IMR-90 (cell line): ENCODE data around the gene CCDC102A. TPM values are rescaled to one million over a fixed set of nuclear protein-coding genes. Genes with fewer than 3 reads are reported as not detected.

Source experiments
- ATAC-seq: fragments of 200-7000 bp; cut with Tn5 transposase; 2 replicates; pipeline ENCODE4 v1.9.1; 2020; ENCODE audit warnings: low read depth, mild to moderate bottlenecking, moderate library complexity
- BruUV-seq: library from RNA; stranded (reverse); fragments of 400-500 nt; replicated peaks from 2 replicates; lab custom pipeline; 2021; lab: Mats Ljungman, UMichigan
- CTCF ChIA-PET: fragments of 300-600 bp; formaldehyde crosslinking; extraction: SDS; loops from one replicate; lab custom pipeline; 2021; ENCODE audit warnings: antibody characterized with exemption; lab: Yijun Ruan, JAX
- POLR2A ChIA-PET: fragments of 300-600 bp; sonication (Branson Sonifier 250); formaldehyde crosslinking; loops from one replicate; lab custom pipeline; 2022; ENCODE audit warnings: antibody characterized with exemption; ENCODE audit not compliant: unreplicated experiment; lab: Charles Lee
- DNase-seq: peaks from one replicate; pipeline ENCODE4 v3.0.0; 2013
- H2AFZ ChIP-seq: replicated peaks from 2 replicates; pipeline ENCODE3; 2013; ENCODE audit warnings: low read length, mild to moderate bottlenecking; ENCODE audit not compliant: poor library complexity
- H2AK5ac ChIP-seq: 2 replicates; pipeline ENCODE4 v1.6.1; 2013; ENCODE audit warnings: low read depth, low read length, inconsistent platforms
- H2AK9ac ChIP-seq: replicated peaks from 2 replicates; pipeline ENCODE3; 2013; ENCODE audit warnings: mild to moderate bottlenecking, low read depth, low read length, moderate library complexity; ENCODE audit not compliant: poor library complexity
- H2BK120ac ChIP-seq: 2 replicates; pipeline ENCODE4 v1.6.1; 2013; ENCODE audit warnings: low read depth, low read length, inconsistent platforms
- H2BK15ac ChIP-seq: 3 replicates; pipeline ENCODE4 v1.6.1; 2013; ENCODE audit warnings: low read depth, low read length, inconsistent platforms
- H2BK20ac ChIP-seq: 2 replicates; pipeline ENCODE4 v1.6.1; 2013; ENCODE audit warnings: low read depth, mild to moderate bottlenecking, inconsistent platforms, low read length, moderate library complexity
- H2BK5ac ChIP-seq: 2 replicates; pipeline ENCODE4 v1.6.1; 2013; ENCODE audit warnings: mild to moderate bottlenecking, low read depth, low read length, inconsistent platforms; ENCODE audit not compliant: poor library complexity, severe bottlenecking
- H3K14ac ChIP-seq: replicated peaks from 2 replicates; pipeline ENCODE4 v1.6.1; 2013; ENCODE audit warnings: low read depth, low read length, inconsistent platforms
- H3K18ac ChIP-seq: 2 replicates; pipeline ENCODE4 v1.6.1; 2013; ENCODE audit warnings: low read depth, low read length, control low read depth
- H3K23ac ChIP-seq: 2 replicates; pipeline ENCODE4 v1.6.1; 2013; ENCODE audit warnings: low read depth, low read length, inconsistent platforms
- H3K27ac ChIP-seq: 2 replicates; pipeline ENCODE4 v1.5.1; 2013; ENCODE audit warnings: mild to moderate bottlenecking, control low read depth, low read length; ENCODE audit not compliant: insufficient read depth
- H3K27me3 ChIP-seq: 2 replicates; pipeline ENCODE4 v1.6.1; 2013; ENCODE audit warnings: low read length; ENCODE audit not compliant: control insufficient read depth, insufficient read depth
- H3K36me3 ChIP-seq: 2 replicates; pipeline ENCODE4 v1.6.1; 2013; ENCODE audit warnings: low read length, mixed read lengths; ENCODE audit not compliant: control insufficient read depth, insufficient read depth
- H3K4ac ChIP-seq: 2 replicates; pipeline ENCODE4 v1.6.1; 2013; ENCODE audit warnings: low read depth, low read length, inconsistent platforms
- H3K4me1 ChIP-seq: 2 replicates; pipeline ENCODE4 v1.6.1; 2013; ENCODE audit warnings: low read length, mixed read lengths; ENCODE audit not compliant: control insufficient read depth, insufficient read depth
- H3K4me2 ChIP-seq: 2 replicates; pipeline ENCODE4 v1.6.1; 2013; ENCODE audit warnings: low read depth, mild to moderate bottlenecking, control low read depth, low read length, moderate library complexity
- H3K4me3 ChIP-seq: 2 replicates; pipeline ENCODE4 v1.5.1; 2013; ENCODE audit warnings: low read depth, mild to moderate bottlenecking, control low read depth, low read length, moderate library complexity; ENCODE audit not compliant: insufficient read depth
- H3K56ac ChIP-seq: 2 replicates; pipeline ENCODE4 v1.6.1; 2013; ENCODE audit warnings: low read length, inconsistent platforms; ENCODE audit not compliant: insufficient read depth; ENCODE audit errors: extremely low read depth
- H3K79me1 ChIP-seq, 2 experiments: 2 replicates each; pipeline ENCODE4 v1.6.1; 2013; ENCODE audit warnings: low read length in 2 of 2, inconsistent platforms in 1 of 2, low read depth in 1 of 2
- H3K9ac ChIP-seq: 2 replicates; pipeline ENCODE4 v1.6.1; 2013; ENCODE audit warnings: low read depth, low read length, control low read depth
- H3K9me1 ChIP-seq: 2 replicates; pipeline ENCODE4 v1.6.1; 2013; ENCODE audit warnings: low read length, inconsistent platforms; ENCODE audit not compliant: insufficient read depth
- H3K9me3 ChIP-seq: 2 replicates; pipeline ENCODE4 v1.6.1; 2013; ENCODE audit warnings: low read length; ENCODE audit not compliant: control insufficient read depth, insufficient read depth
- H4K20me1 ChIP-seq: 2 replicates; pipeline ENCODE4 v1.6.1; 2013; ENCODE audit warnings: low read length, inconsistent platforms; ENCODE audit not compliant: insufficient read depth
- H4K5ac ChIP-seq: 2 replicates; pipeline ENCODE4 v1.6.1; 2013; ENCODE audit warnings: mild to moderate bottlenecking, low read depth, low read length, control low read depth
- H4K8ac ChIP-seq, 2 experiments: 2 replicates each; pipeline ENCODE4 v1.6.1; 2013; ENCODE audit warnings: low read depth in 2 of 2, low read length in 2 of 2, control low read depth in 1 of 2, inconsistent platforms in 1 of 2
- H4K91ac ChIP-seq: 2 replicates; pipeline ENCODE4 v1.6.1; 2013; ENCODE audit warnings: low read depth, low read length, inconsistent platforms; ENCODE audit not compliant: insufficient read depth
- BHLHE40 ChIP-seq: fragments of 150-350 bp; IDR thresholded peaks from 2 replicates; pipeline ENCODE4 v1.6.1; 2016; ENCODE audit warnings: mild to moderate bottlenecking, low read depth, low read length
- CEBPB ChIP-seq: IDR thresholded peaks from 2 replicates; pipeline ENCODE4 v1.6.1; 2012; ENCODE audit warnings: low read depth, low read length, improper control_type of control experiment
- CTCF ChIP-seq: conservative IDR thresholded peaks from 2 replicates; pipeline ENCODE4 v1.5.1; 2012; ENCODE audit warnings: mild to moderate bottlenecking, low read depth, low read length, improper control_type of control experiment
- ELK1 ChIP-seq: fragments of 150-350 bp; IDR thresholded peaks from 2 replicates; pipeline ENCODE4 v1.6.1; 2016; ENCODE audit warnings: low read depth, mild to moderate bottlenecking, low read length, moderate library complexity, borderline replicate concordance
- FOS ChIP-seq: fragments of 150-350 bp; IDR thresholded peaks from 2 replicates; pipeline ENCODE4 v1.6.1; 2016; ENCODE audit warnings: low read depth, low read length
- MAFK ChIP-seq: IDR thresholded peaks from 2 replicates; pipeline ENCODE4 v1.6.1; 2012; ENCODE audit warnings: low read depth, low read length, improper control_type of control experiment
- MAZ ChIP-seq: IDR thresholded peaks from 2 replicates; pipeline ENCODE4 v1.6.1; 2012; ENCODE audit warnings: low read depth, mild to moderate bottlenecking, low read length, improper control_type of control experiment, moderate library complexity, borderline replicate concordance
- MXI1 ChIP-seq: IDR thresholded peaks from 2 replicates; pipeline ENCODE4 v1.6.1; 2012; ENCODE audit warnings: low read depth, mild to moderate bottlenecking, low read length, moderate library complexity, borderline replicate concordance
- NFE2L2 ChIP-seq: fragments of 150-350 bp; IDR thresholded peaks from 2 replicates; pipeline ENCODE4 v1.6.1; 2016; ENCODE audit warnings: low read depth, mild to moderate bottlenecking, low read length
- POLR2A ChIP-seq: IDR thresholded peaks from 2 replicates; pipeline ENCODE4 v1.6.1; 2012; ENCODE audit warnings: mild to moderate bottlenecking, low read depth, low read length
- RAD21 ChIP-seq: IDR thresholded peaks from 2 replicates; pipeline ENCODE4 v1.6.1; 2012; ENCODE audit warnings: low read length, improper control_type of control experiment
- RCOR1 ChIP-seq: IDR thresholded peaks from 2 replicates; pipeline ENCODE4 v1.6.1; 2012; ENCODE audit warnings: mild to moderate bottlenecking, low read length, improper control_type of control experiment; ENCODE audit not compliant: insufficient replicate concordance
- RFX5 ChIP-seq: IDR thresholded peaks from 2 replicates; pipeline ENCODE4 v1.8.0; 2012; ENCODE audit warnings: low read depth, mild to moderate bottlenecking, low read length, moderate library complexity
- SMC3 ChIP-seq: fragments of 150-350 bp; IDR thresholded peaks from 2 replicates; pipeline ENCODE4 v1.6.1; 2016; ENCODE audit warnings: low read depth, mild to moderate bottlenecking, antibody characterized with exemption, low read length, moderate library complexity
- USF2 ChIP-seq: fragments of 150-350 bp; IDR thresholded peaks from 2 replicates; pipeline ENCODE4 v1.6.1; 2017; ENCODE audit warnings: mild to moderate bottlenecking, antibody characterized with exemption, low read length, low read depth
- WGBS, 2 experiments: methylation state at CpG; one replicate each; pipeline versions ENCODE4 v1.1.5 to v1.1.7; 2013; ENCODE audit warnings: missing lambda C conversion rate in 2 of 2; ENCODE audit not compliant: insufficient read length in 1 of 2; ENCODE audit errors: extremely low coverage in 2 of 2; 5-methylcytosine and 5-hydroxymethylcytosine counted together
- dilution Hi-C: fragments of 300-500 bp; cut with HindIII; formaldehyde crosslinking; loops from one replicate; pipeline ENCODE4 v1.14.3; 2018; ENCODE audit warnings: low sequenced_read_pairs; ENCODE audit not compliant: unreplicated experiment
- in situ Hi-C: fragments of 300-500 bp; cut with MboI; formaldehyde crosslinking; loops from 3 replicates; pipeline ENCODE4 v1.14.3; 2019; ENCODE audit warnings: low sequenced_read_pairs, inconsistent platforms, mixed read lengths
- intact Hi-C: fragments of 100-400 bp; cut with micrococcal nuclease; formaldehyde crosslinking; loops from 2 replicates; pipeline ENCODE4 v1.10.0; 2022
- polyA plus RNA-seq, 3 experiments: library from polyadenylated mRNA; depleted of rRNA; stranded (reverse); fragments of >200 nt; gene quantifications; 2 replicates each; pipeline ENCODE4 v1.2.3, GENCODE V29; 2012; ENCODE audit warnings: low replicate concordance in 1 of 3
- total RNA-seq: library from RNA; depleted of rRNA; stranded (reverse); fragments of >200 nt; gene quantifications from 2 replicates; pipeline ENCODE4 v1.2.3, GENCODE V29; 2012

Gene CCDC102A
- total and polyA plus RNA-seq, 2 of the 4 experiments (the other 2 are of a cell fraction), result 5.4 to 8.5 TPM

- Histone ChIP-seq H3K18ac (no peak overlapping the region), H2BK20ac (no peak overlapping the region), H4K91ac (no peak overlapping the region), H2AK9ac (no peak overlapping the region), H3K4ac (no peak overlapping the region), H4K20me1 (no peaks in the 10 kb centered on the region), H3K9ac (no peak overlapping the region), H3K56ac (no peak overlapping the region), H2BK120ac (no peak overlapping the region), H4K8ac (no peak overlapping the region), H3K14ac (no peak overlapping the region), H3K9me3 (no peaks in the 10 kb centered on the region), H3K4me2 (no peak overlapping the region), H3K27me3 (peaks cover 6% of the 10 kb centered on the region; the same call in 1 of the 2 replicates), H3K27ac (no peak overlapping the region), H2AFZ (peak overlapping the region; percentile 28), H3K9me1 (peaks cover 6% of the 10 kb centered on the region; the same call in 1 of the 2 replicates), H4K5ac (no peak overlapping the region), H3K79me1 (no peaks in the 10 kb centered on the region), H3K23ac (no peak overlapping the region), H3K4me1 (no peaks in the 10 kb centered on the region), H2BK5ac (no peak overlapping the region), H3K36me3 (peaks cover 20% of the 10 kb centered on the region), H2BK15ac (no peak overlapping the region), H3K4me3 (no peak overlapping the region), H2AK5ac (no peak overlapping the region)
- POLR2A ChIA-PET, result no interaction called here
- ATAC-seq (no peak), DNase-seq (no peak)
- WGBS, 2 experiments, result 71% methylated on average over 8 of the region's 14 CpGs; no CpG with 5 or more reads in 1 of the 2 experiments
- dilution Hi-C loops, result no loop called here
- intact Hi-C loops, result no loop called here
- BruUV-seq, result no TSS peak
- CTCF ChIA-PET, result interaction anchor here (0.6 kb wide), 2 partner anchors 9 to 92 kb away, joined by 4 to 7 read pairs; no protein-coding TSS in a partner anchor
- in situ Hi-C loops, result no loop called here
- no peak for TF ChIP-seq USF2
- no peak for TF ChIP-seq RFX5
- no peak for TF ChIP-seq MAFK
- no peak for TF ChIP-seq POLR2A
- TF ChIP-seq RCOR1, result no peak
- TF ChIP-seq NFE2L2, result no peak
- TF ChIP-seq MXI1, result no peak
- TF ChIP-seq RAD21, result no peak
- no peak for TF ChIP-seq MAZ
- no peak for TF ChIP-seq CEBPB
- TF ChIP-seq ELK1, result no peak
- no peak for TF ChIP-seq BHLHE40
- TF ChIP-seq SMC3, result no peak
- TF ChIP-seq CTCF, result no peak
- no peak for TF ChIP-seq FOS
These were observed 22.8 kb downstream of the CCDC102A start for GRCh38 chr16:57513371-57514102.
